ENCODE data around the gene PLAC8L1. TPM values are rescaled to one million over a fixed set of nuclear protein-coding genes. Genes with fewer than 3 reads are reported as not detected.

The PLAC8L1 gene
- total and polyA plus RNA-seq, 2 of the 8 experiments (the other 6 are each of a cell fraction or from before 2014, with no cell fraction given) = 0.42 TPM; not detected in 1

DNA sequence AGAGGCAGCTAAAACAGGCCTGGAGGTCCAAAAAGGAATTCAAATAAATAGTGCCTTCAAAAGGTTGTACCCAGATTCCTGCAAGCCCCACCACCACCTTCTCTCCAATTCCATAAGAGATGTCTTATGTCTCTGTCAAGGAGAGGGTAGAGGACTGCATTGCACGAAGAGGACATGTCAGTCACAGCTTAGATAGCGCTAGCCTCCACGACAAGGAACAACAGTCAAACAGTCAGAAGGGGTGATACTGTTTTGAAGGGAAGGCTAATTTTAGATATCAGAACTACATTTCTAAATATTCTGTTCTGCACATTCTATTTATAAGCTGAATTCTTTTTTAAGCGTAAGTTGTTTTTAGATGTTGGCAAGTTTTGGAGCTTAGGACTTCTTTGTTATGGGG lies 34.2 kb downstream of the PLAC8L1 start:
- H4K5ac ChIP-seq (ENCODE audit: insufficient read length, low read depth, low read length) = no peak overlapping the region
- no peak overlapping the region for H3K14ac ChIP-seq (ENCODE audit: insufficient read length)
- H3K4me3 ChIP-seq (ENCODE audit: extremely low read depth in 1 of 4, insufficient read depth in 2 of 4, low read depth in 3 of 4, low read length in 4 of 4) = no peak overlapping the region
- H2AFZ ChIP-seq (ENCODE audit: low read length) = no peak overlapping the region
- no peak overlapping the region for H2BK15ac ChIP-seq (ENCODE audit: low read length)
- 65% methylated on average over 4 of the region's 4 CpGs; no CpG with 5 or more reads in 1 of the 2 experiments for WGBS, 2 experiments (ENCODE audit: extremely low coverage in 1 of 2, insufficient coverage in 1 of 2, insufficient read length in 1 of 2, insufficient replicate concordance in 2 of 2, low coverage in 1 of 2, low lambda C conversion rate in 2 of 2, missing lambda C conversion rate in 1 of 2)
- no peak overlapping the region for H2BK120ac ChIP-seq (replicated peaks; ENCODE audit: low read depth, low read length)
- H2AK5ac ChIP-seq (ENCODE audit: low read depth, low read length) = no peak overlapping the region
- FAIRE-seq = no peak
- H3K23ac ChIP-seq (ENCODE audit: insufficient read length) = no peak overlapping the region
- H3K9ac ChIP-seq (replicated peaks in 1 of 4; ENCODE audit: extremely low read depth in 1 of 4, low read depth in 3 of 4, low read length in 3 of 4) = no peak overlapping the region
- H3K27me3 ChIP-seq (replicated peaks in 1 of 4; ENCODE audit: control insufficient read depth in 3 of 4, extremely low read depth in 1 of 4, insufficient read depth in 3 of 4, low read length in 3 of 4) = no peaks in the 10 kb centered on the region; a peak in 2 of 7 replicates
- DNase-seq (ENCODE audit: low read depth in 1 of 2, low spot score in 2 of 2) = no peak
- POLR2A ChIA-PET (ENCODE audit: partially characterized antibody) = interaction anchor here (1.2 to 1.6 kb wide), 2 partner anchors 8 to 25 kb away, joined by 3 read pairs; no protein-coding TSS in a partner anchor
- H3K4me2 ChIP-seq (ENCODE audit: insufficient read depth in 1 of 2, low read depth in 2 of 2, low read length in 2 of 2) = no peak overlapping the region
- no peak overlapping the region for H3K56ac ChIP-seq (replicated peaks; ENCODE audit: insufficient read length, low read depth, low read length)
- H3K27ac ChIP-seq (ENCODE audit: low read depth, low read length) = no peak overlapping the region
- no peaks in the 10 kb centered on the region for H4K20me1 ChIP-seq (replicated peaks in 1 of 2; ENCODE audit: control insufficient read depth in 1 of 2, insufficient read depth in 2 of 2, low read length in 2 of 2)
- peaks cover 6 to 18% (median 14%) of the 10 kb centered on the region in 4 experiments; a peak in 6 of 7 replicates for H3K4me1 ChIP-seq (replicated peaks in 1 of 4; ENCODE audit: control insufficient read depth in 3 of 4, insufficient read depth in 4 of 4, low read length in 3 of 4)
- no peak overlapping the region for H2BK20ac ChIP-seq (ENCODE audit: low read length)
- no peak overlapping the region for H2BK12ac ChIP-seq (ENCODE audit: low read depth, low read length)
- no peak overlapping the region for H3K4ac ChIP-seq (replicated peaks; ENCODE audit: insufficient read length, low read depth, low read length)
- H3K79me1 ChIP-seq (ENCODE audit: low read depth, low read length) = no peaks in the 10 kb centered on the region
- H4K91ac ChIP-seq (replicated peaks; ENCODE audit: insufficient read length, low read length) = no peak overlapping the region
- no peak overlapping the region for H4K8ac ChIP-seq (ENCODE audit: extremely low read depth, insufficient read depth, low read length)
- CTCF ChIA-PET (ENCODE audit: partially characterized antibody) = interaction anchor here (0.8 to 1.8 kb wide), 9 partner anchors 11 to 215 kb away, joined by 3 to 6 read pairs (median 3); no protein-coding TSS in a partner anchor
- H3K79me2 ChIP-seq (ENCODE audit: control insufficient read depth in 1 of 2, insufficient read depth in 2 of 2, low read length in 2 of 2) = no peaks in the 10 kb centered on the region
- H3K36me3 ChIP-seq (ENCODE audit: control insufficient read depth in 2 of 4, insufficient read depth in 4 of 4, low read length in 3 of 4) = no peaks in the 10 kb centered on the region
- H3K23me2 ChIP-seq (ENCODE audit: low read depth, low read length) = peaks cover 5% of the 10 kb centered on the region; the same call in 1 of the 2 replicates
- H3K18ac ChIP-seq (ENCODE audit: extremely low read depth, low read length) = no peak overlapping the region
- no peak overlapping the region for H2BK5ac ChIP-seq (ENCODE audit: low read depth, low read length)
- no peaks in the 10 kb centered on the region for H3K9me3 ChIP-seq (ENCODE audit: insufficient read depth in 2 of 2, low read depth in 1 of 2, low read length in 1 of 2)
- TF ChIP-seq GABPA (IDR thresholded peaks at IDR 0.05; ENCODE audit: borderline replicate concordance, insufficient read depth, low read length) = no peak
- no peak for TF ChIP-seq ZNF274 (IDR thresholded peaks at IDR 0.05; ENCODE audit: borderline replicate concordance, extremely low read depth, low read length)
- no peak for TF ChIP-seq SIN3A (conservative IDR thresholded peaks at IDR 0.05 in 1 of 2, IDR thresholded peaks at IDR 0.05 in 1 of 2; ENCODE audit: low read depth in 1 of 2, low read length in 2 of 2)
- TF ChIP-seq CEBPB (IDR thresholded peaks at IDR 0.05; ENCODE audit: low read depth, low read length) = no peak
- no peak for TF ChIP-seq HDAC6 (IDR thresholded peaks at IDR 0.05; ENCODE audit: low read depth, low read length)
- no peak for TF ChIP-seq KDM5A (IDR thresholded peaks at IDR 0.05; ENCODE audit: low read length)
- no peak for TF ChIP-seq MAX (IDR thresholded peaks at IDR 0.05)
- TF ChIP-seq PHF8 (conservative IDR thresholded peaks at IDR 0.05; ENCODE audit: low read depth, low read length) = no peak
- TF ChIP-seq SUZ12 (IDR thresholded peaks at IDR 0.05; ENCODE audit: low read length) = no peak
- TF ChIP-seq SIRT6 (IDR thresholded peaks at IDR 0.05; ENCODE audit: low read length) = no peak
- no peak for TF ChIP-seq RAD21 (IDR thresholded peaks at IDR 0.05 in 1 of 2, conservative IDR thresholded peaks at IDR 0.05 in 1 of 2; ENCODE audit: low read depth in 2 of 2, low read length in 2 of 2)
- no peak for TF ChIP-seq TCF12 (IDR thresholded peaks at IDR 0.05; ENCODE audit: low read depth, low read length)
- no peak for TF ChIP-seq CHD2 (IDR thresholded peaks at IDR 0.05; ENCODE audit: low read length)
- TF ChIP-seq EP300 (IDR thresholded peaks at IDR 0.05; ENCODE audit: borderline replicate concordance in 1 of 2, low read depth in 2 of 2, low read length in 2 of 2) = no peak

Measured in H1 (cell line).